Right atrium auricular region (tissue), 2 donors: Measurements from ENCODE around the gene GAN. TPM values are rescaled to one million over a fixed set of nuclear protein-coding genes. Genes with fewer than 3 reads are reported as not detected.

Experiments
- DNase-seq: peaks from one replicate; pipeline ENCODE4 v3.0.0-alpha.2; 2019; ENCODE audit warnings: low spot score
- H3K27ac ChIP-seq, 2 donors: fragments of 200-600 bp; sonication (generic); 1 replicate in 1 of 2; 2 replicates in 1 of 2; pipeline ENCODE4 v1.5.1; 2016 to 2019
- H3K27me3 ChIP-seq, 2 donors: fragments of 200-600 bp; sonication (generic); one replicate each; pipeline versions ENCODE4 v1.5.1 to v1.6.0; 2017 to 2019
- H3K36me3 ChIP-seq: fragments of 200-600 bp; sonication (generic); one replicate; pipeline ENCODE4 v1.5.1; 2016
- H3K4me1 ChIP-seq, 2 donors: fragments of 200-600 bp; sonication (generic); one replicate each; pipeline versions ENCODE4 v1.5.1 to v1.6.0; 2017 to 2019
- H3K4me3 ChIP-seq, 2 donors: fragments of 200-600 bp; sonication (generic); 1 replicate in 1 of 2; 2 replicates in 1 of 2; pipeline ENCODE4 v1.5.1; 2017 to 2019; ENCODE audit warnings: mild to moderate bottlenecking in 1 of 2, moderate library complexity in 1 of 2
- H3K9me3 ChIP-seq, 2 donors: fragments of 200-600 bp; sonication (generic); one replicate each; pipeline ENCODE4 v1.5.1; 2019
- CTCF ChIP-seq, 2 donors: fragments of 200-600 bp; sonication (generic); IDR thresholded peaks; one replicate each; pipeline ENCODE4 v1.5.1; 2019; ENCODE audit warnings: antibody characterized with exemption in 2 of 2
- total RNA-seq, 2 donors: library from RNA; depleted of rRNA; stranded (reverse); fragments of >200 nt; gene quantifications; one replicate each; pipeline ENCODE4 v1.1.0, GENCODE V29; 2016

GAN gene
- total RNA-seq, 2 donors from 2014 or later: 8.8 to 10.7 TPM

DNA sequence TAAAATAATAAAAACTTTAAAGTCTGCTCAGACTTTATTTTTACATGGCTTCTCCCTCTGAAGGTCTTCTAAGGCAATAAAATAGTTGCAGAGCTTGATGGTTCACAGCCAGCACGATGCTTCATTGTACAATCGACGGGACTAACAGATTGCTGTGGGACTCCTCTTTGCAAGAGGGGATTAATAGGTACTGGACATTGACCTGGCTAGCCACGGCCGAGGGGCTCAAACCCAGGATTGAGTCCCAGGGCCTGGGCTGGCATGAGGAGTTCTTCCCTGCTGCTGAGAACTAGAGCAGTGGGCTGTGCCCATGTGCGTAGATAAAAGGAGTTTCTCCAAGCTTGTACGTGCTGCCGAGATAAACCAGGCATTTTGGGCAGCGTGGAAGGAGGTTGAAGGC is 23.6 kb upstream of the GAN start:
- no peak overlapping the region for H3K27ac ChIP-seq
- TF ChIP-seq CTCF (IDR thresholded peaks at IDR 0.05): no peak
- no peaks in the 10 kb centered on the region for H3K36me3 ChIP-seq
- DNase-seq: no peak
- H3K27me3 ChIP-seq: no peaks in the 10 kb centered on the region
- H3K4me1 ChIP-seq: no peaks in the 10 kb centered on the region
- no peaks in the 10 kb centered on the region for H3K9me3 ChIP-seq
- H3K4me3 ChIP-seq: no peak overlapping the region

GRCh38 chr16:81292936-81293335 is 21.8 kb upstream of the GAN start:
- TF ChIP-seq CTCF (IDR thresholded peaks at IDR 0.05): no peak
- Histone ChIP-seq H3K36me3 (no peaks in the 10 kb centered on the region), H3K27ac (no peak overlapping the region), H3K9me3 (no peaks in the 10 kb centered on the region), H3K4me1 (no peaks in the 10 kb centered on the region), H3K4me3 (no peak overlapping the region), H3K27me3 (no peaks in the 10 kb centered on the region)
- no peak for DNase-seq

DNA sequence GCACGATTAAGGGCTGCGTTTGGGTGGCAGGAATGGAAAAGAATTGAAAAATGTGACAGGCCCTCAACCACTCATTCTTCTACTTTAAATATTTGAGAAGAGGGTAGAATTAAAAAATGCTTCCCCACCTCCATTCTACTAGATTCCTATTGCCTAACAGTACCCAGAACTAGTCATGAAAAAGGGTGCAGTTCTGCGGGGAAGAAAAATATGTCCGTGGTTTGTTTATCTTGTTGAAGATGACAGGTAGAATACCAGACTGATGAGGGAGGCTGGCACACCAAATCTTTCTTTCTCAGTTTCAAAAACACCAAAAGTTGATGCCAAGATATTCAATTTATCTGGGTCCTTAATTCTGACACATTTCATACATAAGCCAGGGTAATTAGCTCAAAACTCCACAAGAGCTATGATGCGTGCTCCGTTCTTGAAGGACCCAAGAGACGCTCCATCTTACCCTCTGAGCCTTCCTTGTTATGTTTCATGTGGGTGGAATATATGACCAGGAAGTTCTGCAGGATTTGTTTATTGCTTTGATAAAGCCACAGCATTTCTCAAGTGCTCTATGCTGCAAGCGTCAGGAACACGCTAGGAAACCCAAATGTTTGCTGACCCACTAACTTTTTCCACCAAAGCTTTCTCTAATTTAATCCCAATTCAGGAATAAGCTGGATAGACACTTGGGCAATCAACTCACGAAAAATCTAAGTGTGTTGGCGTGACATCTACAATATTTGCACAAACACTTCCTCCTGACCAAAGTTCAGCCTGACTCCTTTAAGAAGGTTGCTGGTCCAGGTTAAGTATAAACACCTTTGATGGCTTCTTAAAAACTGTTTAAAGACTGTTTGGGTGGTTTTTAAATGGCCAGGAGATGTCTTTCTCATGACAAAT is 20.6 kb upstream of the GAN start:
- Histone ChIP-seq H3K27me3 (no peaks in the 10 kb centered on the region), H3K4me1 (no peaks in the 10 kb centered on the region), H3K36me3 (no peaks in the 10 kb centered on the region), H3K9me3 (no peaks in the 10 kb centered on the region), H3K27ac (no peak overlapping the region), H3K4me3 (no peak overlapping the region)
- no peak for TF ChIP-seq CTCF (IDR thresholded peaks at IDR 0.05)
- no peak for DNase-seq

- no peaks in the 10 kb centered on the region for H3K36me3 ChIP-seq
- H3K4me1 ChIP-seq: no peaks in the 10 kb centered on the region
- H3K4me3 ChIP-seq: no peak overlapping the region
- no peak overlapping the region for H3K27ac ChIP-seq
- no peaks in the 10 kb centered on the region for H3K27me3 ChIP-seq
- TF ChIP-seq CTCF (IDR thresholded peaks at IDR 0.05): no peak
- DNase-seq: no peak
- no peaks in the 10 kb centered on the region for H3K9me3 ChIP-seq
These were observed 18.1 kb upstream of the GAN start for GRCh38 chr16:81296631-81297030.

DNA sequence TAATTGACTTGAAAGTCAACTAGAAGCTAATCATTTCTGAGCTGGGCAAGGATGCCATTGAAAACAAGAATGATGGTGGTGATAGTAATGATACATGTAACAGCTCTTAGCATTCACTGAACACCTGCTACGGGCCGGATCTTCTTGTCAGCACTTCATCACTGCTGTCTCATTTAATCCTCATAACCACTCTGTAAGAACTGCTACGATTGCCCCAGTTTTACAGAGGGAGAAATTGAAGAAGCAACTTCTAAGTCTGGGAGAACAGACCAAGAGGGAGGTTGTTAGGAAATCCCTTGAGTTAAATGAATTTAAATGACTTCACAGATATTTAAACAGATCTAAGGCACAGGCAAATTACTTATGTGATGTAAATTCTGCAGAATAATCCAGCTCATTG is 7.0 kb upstream of the GAN start:
- Histone ChIP-seq H3K4me3 (no peak overlapping the region), H3K27ac (no peak overlapping the region), H3K27me3 (no peaks in the 10 kb centered on the region), H3K4me1 (peaks cover 0 to 1% of the 10 kb centered on the region in 2 donors), H3K9me3 (no peaks in the 10 kb centered on the region), H3K36me3 (no peaks in the 10 kb centered on the region)
- DNase-seq: no peak
- TF ChIP-seq CTCF (IDR thresholded peaks at IDR 0.05): no peak
